Mesenchymal stem cell (in vitro differentiated cells and primary cell): ENCODE measurements around the gene MOCOS.

ENCODE experiments used
- DNase-seq: peaks from one replicate; pipeline ENCODE4 v3.0.0-alpha.2; 2013
- H2AFZ ChIP-seq: one replicate; pipeline ENCODE4 v1.6.1; 2013; ENCODE audit warnings: low read depth, mild to moderate bottlenecking, control low read depth, inconsistent platforms, low read length, moderate library complexity
- H2AK5ac ChIP-seq: 2 replicates; pipeline ENCODE4 v1.6.1; 2013; ENCODE audit warnings: low read length, moderate library complexity, mild to moderate bottlenecking, inconsistent platforms; ENCODE audit not compliant: severe bottlenecking
- H2BK120ac ChIP-seq: one replicate; pipeline ENCODE4 v1.6.1; 2013; ENCODE audit warnings: low read depth, mild to moderate bottlenecking, inconsistent platforms, low read length, moderate library complexity
- H2BK12ac ChIP-seq, 2 experiments: one replicate each; pipeline ENCODE4 v1.6.1; 2013; ENCODE audit warnings: inconsistent platforms in 2 of 2, low read length in 2 of 2, mild to moderate bottlenecking in 2 of 2, moderate library complexity in 2 of 2, control low read depth in 1 of 2
- H2BK15ac ChIP-seq: one replicate; pipeline ENCODE4 v1.6.1; 2013; ENCODE audit warnings: mild to moderate bottlenecking, low read depth, inconsistent platforms; ENCODE audit not compliant: poor library complexity, severe bottlenecking
- H2BK5ac ChIP-seq: 2 replicates; pipeline ENCODE4 v1.6.1; 2013; ENCODE audit warnings: low read depth, mild to moderate bottlenecking, low read length, control low read depth, inconsistent platforms; ENCODE audit not compliant: poor library complexity, severe bottlenecking
- H3K14ac ChIP-seq, 2 experiments: one replicate each; pipeline ENCODE4 v1.6.1; 2013; ENCODE audit warnings: inconsistent platforms in 2 of 2, low read length in 2 of 2, control low read depth in 1 of 2, mild to moderate bottlenecking in 1 of 2, moderate library complexity in 1 of 2
- H3K18ac ChIP-seq, 2 experiments: one replicate each; pipeline ENCODE4 v1.6.1; 2013; ENCODE audit warnings: inconsistent platforms in 2 of 2, low read length in 2 of 2, control low read depth in 1 of 2, low read depth in 1 of 2, mild to moderate bottlenecking in 1 of 2
- H3K23ac ChIP-seq, 2 experiments: one replicate each; pipeline ENCODE4 v1.6.1; 2013; ENCODE audit warnings: inconsistent platforms in 2 of 2, low read length in 2 of 2, mild to moderate bottlenecking in 2 of 2, moderate library complexity in 2 of 2, control low read depth in 1 of 2
- H3K27ac ChIP-seq: 2 replicates; pipeline ENCODE4 v1.5.1; 2013; ENCODE audit warnings: mild to moderate bottlenecking, moderate library complexity, low read length, control low read depth, inconsistent platforms; ENCODE audit not compliant: poor library complexity, severe bottlenecking
- H3K27me3 ChIP-seq, 2 experiments: 2 replicates each; pipeline versions ENCODE4 v1.6.1 to v1.7.0; 2013; ENCODE audit warnings: low read length in 2 of 2, mild to moderate bottlenecking in 2 of 2, moderate library complexity in 2 of 2, control low read depth in 1 of 2, inconsistent platforms in 1 of 2; ENCODE audit not compliant: control insufficient read depth in 1 of 2, insufficient read depth in 1 of 2
- H3K36me3 ChIP-seq, 2 experiments: 2 replicates each; pipeline versions ENCODE4 v1.6.1 to v1.7.0; 2013; ENCODE audit warnings: low read length in 2 of 2, control low read depth in 1 of 2, inconsistent platforms in 1 of 2, low read depth in 1 of 2, mild to moderate bottlenecking in 1 of 2; ENCODE audit not compliant: insufficient read depth in 2 of 2, control insufficient read depth in 1 of 2
- H3K4ac ChIP-seq, 2 experiments: one replicate each; pipeline ENCODE4 v1.6.1; 2013; ENCODE audit warnings: inconsistent platforms in 2 of 2, low read length in 2 of 2, mild to moderate bottlenecking in 2 of 2, moderate library complexity in 2 of 2, control low read depth in 1 of 2, low read depth in 1 of 2
- H3K4me1 ChIP-seq: 2 replicates; pipeline ENCODE4 v1.6.1; 2013; ENCODE audit warnings: low read depth, low read length, control low read depth; ENCODE audit not compliant: control insufficient read depth, insufficient read depth
- H3K4me2 ChIP-seq: 2 replicates; pipeline ENCODE4 v1.6.1; 2013; ENCODE audit warnings: low read length, mild to moderate bottlenecking, inconsistent platforms; ENCODE audit not compliant: poor library complexity, severe bottlenecking
- H3K4me3 ChIP-seq, 2 experiments: 2 replicates each; pipeline versions ENCODE4 v1.5.1 to v1.7.0; 2013; ENCODE audit warnings: low read length in 2 of 2, mild to moderate bottlenecking in 2 of 2, control low read depth in 1 of 2, low read depth in 1 of 2; ENCODE audit not compliant: insufficient read depth in 1 of 2
- H3K79me1 ChIP-seq: replicated peaks from 2 replicates; pipeline ENCODE4 v1.6.1; 2013; ENCODE audit warnings: mild to moderate bottlenecking, control low read depth, low read length, inconsistent platforms; ENCODE audit not compliant: poor library complexity, severe bottlenecking
- H3K9ac ChIP-seq: 2 replicates; pipeline ENCODE4 v1.7.0; 2013; ENCODE audit warnings: mild to moderate bottlenecking, low read length, moderate library complexity
- H3K9me3 ChIP-seq: 2 replicates; pipeline ENCODE4 v1.7.0; 2013; ENCODE audit warnings: mild to moderate bottlenecking, low read length; ENCODE audit not compliant: control insufficient read depth
- H4K8ac ChIP-seq: one replicate; pipeline ENCODE4 v1.6.1; 2013; ENCODE audit warnings: inconsistent platforms, mild to moderate bottlenecking, low read length, moderate library complexity
- H4K91ac ChIP-seq: one replicate; pipeline ENCODE4 v1.6.1; 2013; ENCODE audit warnings: mild to moderate bottlenecking, low read length, inconsistent platforms
- WGBS: methylation state at CpG from one replicate; pipeline ENCODE4 v1.1.7; 2013; ENCODE audit warnings: mixed read lengths; 5-methylcytosine and 5-hydroxymethylcytosine counted together

MOCOS gene

DNA sequence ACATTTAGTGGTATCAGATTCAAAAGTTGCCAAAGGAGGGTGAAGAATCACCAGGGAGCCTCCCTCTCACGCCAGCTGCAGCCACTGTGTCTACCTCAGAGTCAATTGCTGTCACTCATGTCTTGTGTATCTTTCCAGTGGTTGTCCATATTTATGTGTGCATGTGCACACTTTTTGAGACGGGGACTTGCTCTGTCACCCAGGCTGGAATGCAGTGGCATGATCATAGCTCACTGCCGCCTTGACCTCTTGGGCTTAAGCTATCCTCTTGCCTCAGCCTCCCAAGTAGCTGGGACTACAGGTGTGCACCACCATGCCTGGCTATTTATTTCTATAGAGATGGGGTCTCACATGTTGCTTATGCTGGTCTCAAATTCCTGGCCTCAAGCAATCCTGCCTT, 4.0 kb downstream of the MOCOS start:
- WGBS: 87% methylated on average over 3 of the region's 3 CpGs
- H3K4me3 ChIP-seq: no peak overlapping the region
- no peaks in the 10 kb centered on the region for H3K9me3 ChIP-seq
- H2BK12ac ChIP-seq: no peak overlapping the region
- DNase-seq: no peak
- no peak overlapping the region for H3K27ac ChIP-seq
- no peak overlapping the region for H3K4ac ChIP-seq
- no peaks in the 10 kb centered on the region for H3K27me3 ChIP-seq
- no peak overlapping the region for H4K8ac ChIP-seq
- peaks cover 15% of the 10 kb centered on the region for H3K4me1 ChIP-seq
- H2BK120ac ChIP-seq: no peak overlapping the region
- H2AFZ ChIP-seq: no peak overlapping the region
- no peak overlapping the region for H2AK5ac ChIP-seq
- H2BK5ac ChIP-seq: no peak overlapping the region
- no peak overlapping the region for H3K23ac ChIP-seq
- H3K14ac ChIP-seq: no peak overlapping the region
- H3K4me2 ChIP-seq: no peak overlapping the region
- H3K79me1 ChIP-seq: peaks cover 43% of the 10 kb centered on the region
- no peak overlapping the region for H3K18ac ChIP-seq
- peaks cover 7 to 12% of the 10 kb centered on the region in 2 experiments for H3K36me3 ChIP-seq
- no peak overlapping the region for H4K91ac ChIP-seq
- H2BK15ac ChIP-seq: no peak overlapping the region
- H3K9ac ChIP-seq: no peak overlapping the region

DNA sequence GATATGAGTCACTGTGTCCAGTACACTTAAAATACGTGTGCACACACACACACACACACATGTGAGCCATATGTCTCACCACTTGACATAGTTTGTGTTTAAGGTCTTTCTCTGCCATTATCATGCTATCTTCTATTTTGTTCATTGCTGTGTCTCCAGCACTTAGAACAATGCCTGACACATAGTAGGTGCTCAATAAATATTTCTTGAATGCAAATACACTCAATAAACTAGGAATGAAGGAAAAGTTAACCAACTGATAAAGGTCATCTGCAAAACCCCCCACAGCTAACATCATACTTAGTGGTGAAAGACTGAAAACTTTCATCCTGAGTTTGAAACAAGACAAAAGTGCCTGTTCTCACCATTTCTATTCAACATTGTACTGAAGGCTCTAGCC, 4.4 kb downstream of the MOCOS start:
- no peak overlapping the region for H2BK15ac ChIP-seq
- DNase-seq: no peak
- 88% methylated on average over 1 of the region's 1 CpG for WGBS
- peaks cover 7 to 14% of the 10 kb centered on the region in 2 experiments for H3K36me3 ChIP-seq
- no peak overlapping the region for H3K18ac ChIP-seq
- no peak overlapping the region for H3K14ac ChIP-seq
- H2AK5ac ChIP-seq: no peak overlapping the region
- peaks cover 11% of the 10 kb centered on the region for H3K4me1 ChIP-seq
- H3K4me3 ChIP-seq: no peak overlapping the region
- H2AFZ ChIP-seq: no peak overlapping the region
- no peak overlapping the region for H2BK120ac ChIP-seq
- H4K8ac ChIP-seq: no peak overlapping the region
- H3K4me2 ChIP-seq: no peak overlapping the region
- H2BK12ac ChIP-seq: no peak overlapping the region
- no peak overlapping the region for H3K9ac ChIP-seq
- H3K27me3 ChIP-seq: no peaks in the 10 kb centered on the region
- no peak overlapping the region for H3K27ac ChIP-seq
- no peak overlapping the region for H3K4ac ChIP-seq
- peaks cover 41% of the 10 kb centered on the region for H3K79me1 ChIP-seq
- no peaks in the 10 kb centered on the region for H3K9me3 ChIP-seq
- no peak overlapping the region for H3K23ac ChIP-seq
- H4K91ac ChIP-seq: no peak overlapping the region
- no peak overlapping the region for H2BK5ac ChIP-seq

DNA sequence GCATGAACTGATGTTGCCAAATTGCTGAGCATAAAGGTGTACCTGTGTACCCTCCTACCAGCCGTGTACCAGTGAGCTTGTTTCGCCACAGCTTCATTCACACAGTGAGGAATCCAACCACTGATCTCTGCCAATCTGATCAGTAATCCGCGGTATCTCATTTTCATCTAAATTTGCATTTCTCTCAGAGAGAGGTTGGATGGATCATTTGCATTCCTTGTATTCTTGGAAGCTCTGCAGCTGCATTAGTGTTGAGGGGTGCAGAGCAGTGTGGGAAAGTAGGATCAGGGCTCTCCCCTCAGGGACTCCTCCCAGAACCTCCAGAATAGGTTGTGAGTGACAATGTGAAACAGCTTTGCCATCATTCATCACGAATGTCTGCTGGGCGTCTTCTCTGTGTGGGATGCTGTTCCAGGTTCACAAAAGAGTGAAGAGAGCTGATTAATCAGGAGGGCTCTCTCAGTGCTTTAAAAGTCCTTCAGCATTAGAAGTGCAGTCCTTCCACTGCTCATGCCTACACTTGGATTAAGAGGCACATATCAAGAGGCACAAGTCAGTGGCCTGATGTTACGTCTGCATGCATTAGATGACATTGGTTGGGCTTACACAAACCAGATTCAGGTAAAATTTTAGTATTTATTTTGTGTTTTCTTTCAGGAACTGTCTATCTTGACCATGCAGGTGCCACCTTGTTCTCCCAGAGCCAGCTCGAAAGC, 7.5 kb downstream of the MOCOS start:
- Histone ChIP-seq H3K9ac (no peak overlapping the region), H2BK12ac (no peak overlapping the region)

DNA sequence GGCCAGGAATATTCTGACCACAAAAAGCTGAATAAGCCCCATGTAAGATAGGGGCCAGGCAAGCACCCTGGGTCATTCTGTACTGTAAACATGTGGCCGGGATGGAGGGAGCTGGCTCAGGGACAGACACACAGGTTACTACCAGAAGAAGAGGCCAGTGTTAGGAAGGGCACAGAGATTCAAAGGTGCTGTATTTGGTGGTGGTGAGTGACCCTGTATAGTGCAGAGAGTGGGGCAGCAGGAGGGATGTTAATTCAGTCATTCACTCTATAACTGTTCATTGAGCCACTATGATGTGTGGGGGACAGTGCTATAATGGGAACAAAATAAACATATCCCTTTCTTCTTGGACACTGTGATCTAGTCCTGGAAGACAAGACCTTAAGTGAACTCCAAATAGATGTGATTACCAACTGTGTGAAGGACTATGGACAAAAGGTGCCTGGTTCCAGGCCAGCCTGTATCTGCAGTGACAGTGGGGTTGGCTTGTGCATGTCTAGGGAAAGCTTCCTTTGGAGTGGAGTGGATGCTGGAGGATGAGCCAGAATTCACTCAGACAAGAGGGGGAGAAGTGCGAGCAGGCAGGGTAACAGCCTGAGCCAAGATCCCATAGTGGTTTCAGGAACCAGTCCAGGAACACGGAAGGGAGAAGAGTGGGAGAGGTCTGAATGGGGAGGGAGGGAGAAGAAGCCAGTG, 8.3 kb downstream of the MOCOS start:
- Histone ChIP-seq H2BK5ac (no peak overlapping the region), H2BK12ac (no peak overlapping the region), H3K9me3 (no peaks in the 10 kb centered on the region), H2BK15ac (no peak overlapping the region), H3K27me3 (no peaks in the 10 kb centered on the region), H4K91ac (no peak overlapping the region), H3K27ac (no peak overlapping the region), H3K18ac (no peak overlapping the region), H3K36me3 (peaks cover 24 to 28% of the 10 kb centered on the region in 2 experiments), H2AK5ac (no peak overlapping the region), H3K4me3 (no peak overlapping the region), H3K79me1 (peaks cover 33% of the 10 kb centered on the region), H3K14ac (no peak overlapping the region), H2BK120ac (no peak overlapping the region), H4K8ac (no peak overlapping the region), H3K9ac (no peak overlapping the region), H3K4ac (no peak overlapping the region), H3K4me2 (no peak overlapping the region), H2AFZ (no peak overlapping the region), H3K23ac (no peak overlapping the region), H3K4me1 (no peaks in the 10 kb centered on the region)
- 88% methylated on average over 3 of the region's 3 CpGs for WGBS
- DNase-seq: no peak

More for the DNA sequence above, 7.5 kb downstream of the MOCOS start:
- Histone ChIP-seq H3K9me3 (no peaks in the 10 kb centered on the region), H2BK120ac (no peak overlapping the region), H2BK15ac (no peak overlapping the region), H3K27me3 (no peaks in the 10 kb centered on the region), H2AFZ (no peak overlapping the region), H3K4ac (no peak overlapping the region), H4K8ac (no peak overlapping the region), H3K23ac (no peak overlapping the region), H3K27ac (no peak overlapping the region), H3K36me3 (peaks cover 16 to 20% of the 10 kb centered on the region in 2 experiments), H2BK5ac (no peak overlapping the region), H4K91ac (no peak overlapping the region), H2AK5ac (no peak overlapping the region), H3K4me2 (no peak overlapping the region), H3K4me1 (no peaks in the 10 kb centered on the region), H3K14ac (no peak overlapping the region), H3K18ac (no peak overlapping the region), H3K4me3 (no peak overlapping the region), H3K79me1 (peaks cover 34% of the 10 kb centered on the region)
- DNase-seq: no peak
- WGBS: 85% methylated on average over 6 of the region's 8 CpGs
